Colonic mucosa (tissue), 4 donors: ENCODE data around the gene MSI2. TPM values are rescaled to one million over a fixed set of nuclear protein-coding genes. Genes with fewer than 3 reads are reported as not detected.

Experiments used
- DNase-seq: peaks from one replicate; pipeline ENCODE4 v3.0.0-alpha.2; 2020
- H3K27ac ChIP-seq: fragments of 200-600 bp; one replicate; pipeline ENCODE4 v1.8.0; 2021
- H3K27me3 ChIP-seq: fragments of 200-600 bp; one replicate; pipeline ENCODE4 v1.8.0; 2021
- H3K36me3 ChIP-seq: fragments of 200-600 bp; one replicate; pipeline ENCODE4 v1.8.0; 2021
- H3K4me1 ChIP-seq: fragments of 200-600 bp; one replicate; pipeline ENCODE4 v1.8.0; 2021; ENCODE audit warnings: mild to moderate bottlenecking
- H3K4me3 ChIP-seq: fragments of 200-600 bp; one replicate; pipeline ENCODE4 v1.8.0; 2021
- H3K9ac ChIP-seq, 2 donors: one replicate each; pipeline ENCODE4 v1.7.0; 2013; ENCODE audit warnings: control low read depth in 2 of 2, low read depth in 2 of 2, low read length in 2 of 2
- H3K9me3 ChIP-seq: fragments of 200-600 bp; one replicate; pipeline ENCODE4 v1.8.0; 2021
- CTCF ChIP-seq: fragments of 200-600 bp; IDR thresholded peaks from one replicate; pipeline ENCODE4 v1.8.0; 2022; ENCODE audit warnings: antibody characterized with exemption, mild to moderate bottlenecking
- intact Hi-C: fragments of 100-400 bp; cut with DNase I; formaldehyde crosslinking; loops from one replicate; pipeline ENCODE4 v1.14.1; 2022
- total RNA-seq, 2 donors: library from RNA; stranded (reverse); fragmentation: NEBNext Ultra II Directional in 1 of 2; extraction: Animal tissue kit (Norgen Biotek cat#: 25700) in 1 of 2; gene quantifications; one replicate each; pipeline ENCODE4 v1.2.1, GENCODE V29; 2021
- donor health status: healthy.
- donor health status: DM: no; HTN: no; CAD: no.
- donor health status: DM: no; HTN: no; CAD: no.

Gene MSI2
- total RNA-seq, 2 donors from 2014 or later, result 61.6 to 75.4 TPM

GRCh38 chr17:57236686-57237299, 19.5 kb upstream of the MSI2 start:
- intact Hi-C loops, result no loop called here
- no peak for TF ChIP-seq CTCF
- no peaks in the 10 kb centered on the region for H3K36me3 ChIP-seq

GRCh38 chr17:57240648-57241047, 15.7 kb upstream of the MSI2 start:
- intact Hi-C loops, result loop anchor here (2.0 to 5.0 kb wide), 2 partner anchors 432 to 507 kb away; partner anchors contain the start of gene CCDC182
- no peak overlapping the region for H3K4me3 ChIP-seq
- H3K27ac ChIP-seq, result no peak overlapping the region
- TF ChIP-seq CTCF, result no peak
- no peaks in the 10 kb centered on the region for H3K9me3 ChIP-seq
- no peaks in the 10 kb centered on the region for H3K36me3 ChIP-seq
- H3K4me1 ChIP-seq, result no peaks in the 10 kb centered on the region
- H3K27me3 ChIP-seq, result no peaks in the 10 kb centered on the region
- no peak overlapping the region for H3K9ac ChIP-seq
- DNase-seq, result no peak

More at GRCh38 chr17:57236686-57237299, 19.5 kb upstream of the MSI2 start:
- Histone ChIP-seq H3K9ac (no peak overlapping the region), H3K27ac (no peak overlapping the region), H3K4me3 (no peak overlapping the region), H3K27me3 (no peaks in the 10 kb centered on the region), H3K9me3 (no peaks in the 10 kb centered on the region), H3K4me1 (no peaks in the 10 kb centered on the region)
- DNase-seq, result no peak

DNA sequence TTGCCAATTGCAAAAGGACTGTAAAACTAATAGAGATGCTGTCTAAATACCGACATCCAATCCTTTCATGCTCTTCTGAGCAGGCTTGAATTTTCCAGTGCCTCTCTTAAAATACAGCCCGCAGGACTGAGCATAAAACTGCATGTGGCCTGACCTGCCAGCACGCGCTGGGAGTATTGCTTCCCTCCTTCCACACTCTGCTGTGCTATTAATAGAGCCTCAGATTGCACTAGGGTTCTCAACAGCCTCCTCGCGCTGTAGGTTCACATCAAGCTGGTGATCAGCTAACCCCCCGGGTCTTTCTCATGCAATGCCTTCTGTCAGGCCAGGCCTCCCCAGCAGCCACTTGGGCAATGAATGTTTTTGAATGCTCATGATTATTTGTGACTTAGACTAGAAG, 14.2 kb upstream of the MSI2 start:
- Histone ChIP-seq H3K4me1 (no peaks in the 10 kb centered on the region), H3K36me3 (no peaks in the 10 kb centered on the region), H3K9ac (no peak overlapping the region), H3K4me3 (no peak overlapping the region), H3K9me3 (no peaks in the 10 kb centered on the region), H3K27me3 (no peaks in the 10 kb centered on the region), H3K27ac (no peak overlapping the region)
- no peak for TF ChIP-seq CTCF
- intact Hi-C loops, result loop anchor here (5.0 kb wide), 1 partner anchor 505 kb away; the partner anchor contains the start of gene CCDC182
- DNase-seq, result no peak

DNA sequence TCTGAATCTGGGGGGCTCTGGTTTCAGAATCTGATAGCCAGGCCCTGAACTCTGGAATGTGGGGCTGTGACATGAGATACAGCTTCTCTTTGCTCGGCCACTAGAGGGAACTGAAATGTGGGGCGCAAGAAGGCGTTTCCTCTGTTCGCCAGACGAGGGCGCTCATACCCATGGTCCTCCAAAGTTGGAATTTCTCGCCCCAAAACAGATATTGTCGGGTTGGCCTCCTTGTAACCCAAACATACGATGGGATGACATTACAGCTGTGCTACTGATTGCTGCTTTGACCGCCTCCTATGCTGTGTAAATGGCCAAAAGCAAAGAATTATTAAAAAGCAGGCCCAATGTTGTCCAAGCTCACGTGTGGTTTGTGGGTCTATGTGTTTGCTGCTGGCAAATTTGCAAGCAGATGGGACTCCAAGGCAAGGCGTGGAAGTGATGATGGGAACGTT, 13.1 kb upstream of the MSI2 start:
- Histone ChIP-seq H3K27ac (no peak overlapping the region), H3K4me1 (no peaks in the 10 kb centered on the region), H3K4me3 (no peak overlapping the region), H3K27me3 (no peaks in the 10 kb centered on the region), H3K9me3 (no peaks in the 10 kb centered on the region), H3K9ac (no peak overlapping the region), H3K36me3 (no peaks in the 10 kb centered on the region)
- DNase-seq, result peak; percentile 72
- TF ChIP-seq CTCF, result peak; percentile 97
- intact Hi-C loops, result loop anchor here (5.0 kb wide), 1 partner anchor 504 kb away; the partner anchor contains the start of gene CCDC182

DNA sequence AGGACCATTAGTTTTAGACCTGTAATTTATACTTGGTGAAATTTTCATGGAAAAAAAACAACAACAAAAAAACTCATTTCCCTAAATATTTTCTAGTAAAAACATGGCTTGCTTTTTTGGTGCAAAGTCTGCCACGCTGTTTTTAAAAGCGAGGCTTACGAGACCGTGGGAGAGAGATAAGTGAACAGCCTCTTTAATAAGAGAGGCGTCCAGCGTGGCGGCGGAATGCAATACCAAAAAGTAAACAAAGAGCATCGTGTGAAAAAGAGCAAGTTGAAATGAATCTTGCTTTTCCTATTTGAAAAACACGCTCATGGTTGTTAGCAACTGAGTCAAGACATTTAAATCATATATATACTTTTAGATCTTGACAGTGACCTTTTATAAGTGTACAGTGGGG, 10.5 kb upstream of the MSI2 start:
- no peak for TF ChIP-seq CTCF

More for the DNA sequence above, 10.5 kb upstream of the MSI2 start:
- H3K9ac ChIP-seq, result no peak overlapping the region
- H3K9me3 ChIP-seq, result no peaks in the 10 kb centered on the region
- no peaks in the 10 kb centered on the region for H3K27me3 ChIP-seq
- H3K4me3 ChIP-seq, result no peak overlapping the region
- no peak overlapping the region for H3K27ac ChIP-seq
- H3K36me3 ChIP-seq, result no peaks in the 10 kb centered on the region
- DNase-seq, result no peak
- intact Hi-C loops, result no loop called here
- H3K4me1 ChIP-seq, result no peaks in the 10 kb centered on the region
